HG03159 (cell line): ENCODE data around the gene ZNF221.
A peak's percentile ranks its signal among the peaks of the same experiment; 100 is the strongest.
"Not testable (repeated sequence)": the region's sequence is repeated elsewhere in the genome, so short reads cannot be mapped to it uniquely, and the experiment has no call there.

ENCODE experiments used
- ATAC-seq: cut with Tn5 transposase; IDR thresholded peaks from one replicate; pipeline ENCODE4 v1.9.1; 2021; ENCODE audit warnings: mild to moderate bottlenecking, moderate library complexity; ENCODE audit not compliant: unreplicated experiment

ZNF221 gene

GRCh38 chr19:43950834-43951645 lies at the start of gene ZNF221:
Gene ZNF221 (plus strand): TSS chr19:43951228. CDS start chr19:43962727, 11,499 bp downstream.
- ATAC-seq, result peak; percentile 92

- ATAC-seq, result peak; percentile 98
Observed at GRCh38 chr19:43901395-43902390, 49.3 kb upstream of the ZNF221 start.

DNA sequence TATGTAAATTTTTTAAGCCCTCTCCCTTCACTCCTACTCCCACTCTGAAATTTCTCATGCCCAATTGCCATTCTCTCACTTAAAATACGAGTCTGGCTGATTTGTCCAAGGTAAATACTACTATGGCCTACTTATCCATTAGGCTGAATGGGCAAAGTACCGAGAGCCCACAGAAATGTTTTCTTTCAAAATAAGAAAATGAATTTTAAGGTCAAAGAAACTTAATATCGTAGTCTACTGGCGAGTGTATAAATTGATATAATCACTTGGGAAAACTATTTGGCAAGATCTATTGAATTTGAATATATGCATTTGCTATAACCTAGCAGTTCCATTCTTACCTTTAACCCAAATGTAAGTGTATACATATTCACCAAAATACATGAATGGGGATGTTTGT lies 48.6 kb upstream of the ZNF221 start:
- no peak for ATAC-seq

GRCh38 chr19:43905897-43906296 lies 45.1 kb upstream of the ZNF221 start:
- ATAC-seq, result no peak

- ATAC-seq, result no peak
Observed at GRCh38 chr19:43906774-43907173, 44.3 kb upstream of the ZNF221 start.

GRCh38 chr19:43908659-43909058 lies 42.4 kb upstream of the ZNF221 start:
- no peak for ATAC-seq

DNA sequence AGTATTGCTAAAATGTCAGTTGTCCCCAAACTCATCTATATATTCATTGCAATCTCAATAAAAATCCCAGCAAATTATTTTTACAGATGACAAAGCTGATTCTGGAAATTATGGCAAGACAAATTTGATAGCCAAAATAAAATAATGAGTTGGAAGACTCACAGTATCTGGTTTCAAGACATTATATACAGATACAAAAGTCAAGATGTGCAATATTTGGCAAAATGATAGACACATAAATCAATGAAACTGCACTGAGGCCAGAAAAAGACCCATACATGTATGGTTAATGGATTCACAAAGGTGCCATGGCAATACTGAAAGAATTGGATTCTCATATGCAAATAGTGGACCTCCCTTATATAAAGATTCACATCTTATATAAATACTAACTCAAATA lies 40.1 kb upstream of the ZNF221 start:
- no peak for ATAC-seq

DNA sequence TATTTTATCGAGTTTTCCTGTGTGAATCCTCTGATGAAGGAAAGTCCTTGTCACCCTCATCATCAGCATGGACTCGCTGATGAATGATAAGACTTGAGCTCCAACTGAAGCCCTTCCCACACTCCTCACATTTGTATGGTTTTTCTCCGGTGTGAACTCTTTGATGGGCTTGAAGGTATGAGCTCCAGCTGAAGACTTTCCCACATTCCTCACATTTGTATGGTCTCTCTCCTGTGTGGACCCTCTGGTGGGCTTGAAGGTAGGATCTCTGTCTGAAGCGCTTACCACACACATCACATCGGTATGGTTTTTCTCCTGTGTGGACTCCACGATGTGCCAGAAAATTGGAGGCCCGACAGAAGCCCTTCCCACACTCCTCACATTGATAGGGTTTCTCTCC lies 37.6 kb upstream of the ZNF221 start:
- no peak for ATAC-seq

- ATAC-seq, result no peak
Observed at GRCh38 chr19:43914051-43914450, 37.0 kb upstream of the ZNF221 start.

DNA sequence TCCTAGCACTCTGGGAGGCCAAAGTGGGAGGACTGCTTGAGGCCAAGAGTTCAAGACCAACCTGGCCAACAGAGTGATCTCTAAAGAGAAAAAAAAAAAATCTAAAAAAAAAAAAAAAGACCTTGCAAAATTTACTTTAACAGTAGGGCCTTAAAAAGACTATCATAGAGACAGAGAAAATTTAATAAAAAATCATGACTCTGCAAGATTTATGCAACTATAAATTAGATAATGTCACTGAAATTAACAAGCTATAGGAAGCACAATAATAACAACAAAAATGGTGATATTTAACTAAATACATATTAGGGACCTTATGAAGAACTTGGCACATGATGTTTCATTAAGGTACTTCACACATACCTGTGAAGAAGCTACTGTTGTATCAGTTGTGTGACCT lies 27.2 kb upstream of the ZNF221 start:
- ATAC-seq, result no peak

GRCh38 chr19:43928820-43929219 lies 22.2 kb upstream of the ZNF221 start:
- no peak for ATAC-seq

DNA sequence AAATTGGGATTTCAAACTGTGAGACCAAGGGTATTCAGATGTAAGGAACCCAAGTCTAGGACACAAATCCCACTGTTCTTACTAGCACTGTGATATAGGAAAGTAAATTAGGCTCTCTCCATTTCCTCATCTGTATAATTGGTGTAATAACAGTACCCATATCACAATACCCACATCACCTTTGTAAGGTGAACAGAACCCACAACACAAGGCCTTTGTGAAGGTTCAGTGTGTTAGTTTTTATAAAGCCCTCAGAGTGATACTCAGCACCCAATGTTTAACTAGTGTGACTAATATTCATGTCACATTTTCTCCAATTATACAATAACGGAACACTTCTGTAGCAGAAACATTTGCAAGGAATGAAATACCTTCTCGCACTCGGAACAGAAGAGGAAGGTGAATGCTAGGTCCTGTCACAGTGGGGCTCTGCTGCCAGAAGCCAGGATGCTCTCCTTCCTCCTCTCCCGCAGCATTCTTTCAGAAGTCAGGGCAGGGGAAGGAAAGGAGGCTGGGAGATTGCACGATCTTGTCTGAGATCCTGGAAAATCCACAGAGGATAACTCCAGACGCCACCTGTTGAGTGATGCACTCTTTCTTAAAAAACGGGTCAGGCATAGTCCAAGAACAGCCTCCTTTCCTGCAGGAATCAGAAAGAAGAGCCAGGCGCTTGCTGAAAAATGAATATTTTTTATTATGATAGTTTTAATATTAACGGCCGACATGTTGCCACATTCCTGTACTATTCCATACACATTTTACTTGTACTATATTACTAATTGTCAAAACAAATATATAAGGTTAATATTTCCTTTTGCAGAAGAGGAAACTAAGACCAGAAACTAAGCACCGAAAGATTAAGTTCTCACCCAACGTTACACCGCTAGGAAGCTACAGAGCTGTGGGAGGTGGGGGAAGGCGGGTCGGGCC lies 16.7 kb upstream of the ZNF221 start:
- ATAC-seq, result no peak

DNA sequence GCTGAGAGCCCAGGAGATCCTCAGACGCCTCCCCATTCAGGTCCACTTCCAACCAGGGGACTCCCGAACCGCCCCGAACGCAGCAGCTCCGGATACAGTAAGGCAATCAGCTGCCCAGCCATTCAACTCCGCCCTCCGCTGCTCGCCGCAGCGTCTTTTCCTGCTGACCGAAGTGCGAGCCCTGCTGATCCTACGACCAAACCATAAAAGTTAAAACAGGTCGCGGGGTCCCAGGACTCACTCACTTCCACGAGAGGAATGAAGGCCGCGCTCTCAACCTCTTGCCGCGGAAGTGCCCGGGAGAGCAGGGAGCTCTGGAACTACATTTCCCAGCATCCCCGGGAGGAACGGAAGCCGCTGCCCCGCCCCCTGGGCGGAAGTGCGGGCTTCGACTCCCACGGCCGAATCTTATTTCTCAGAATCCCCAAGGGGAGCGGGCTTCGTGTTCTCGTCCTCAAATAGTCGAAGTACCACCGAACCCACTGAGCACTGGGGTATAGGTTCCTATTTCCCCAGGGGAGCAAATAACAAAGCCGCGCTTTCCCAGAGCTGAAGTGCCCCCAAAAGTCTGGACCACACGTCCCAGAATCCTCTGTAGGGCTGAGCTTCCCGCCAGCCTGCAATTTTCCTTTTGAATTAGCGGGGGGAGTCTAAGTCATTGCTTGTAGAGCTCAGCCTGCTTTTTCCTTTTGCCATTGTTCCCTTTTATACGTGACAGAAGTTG lies 15.9 kb upstream of the ZNF221 start, which contains the start of gene ZNF45:
Gene ZNF45, minus strand, starts transcription at position 298 of the 724 bp plus-strand sequence. CDS start 13,097 bp downstream, outside the sequence.
- ATAC-seq, result peak; percentile 95

DNA sequence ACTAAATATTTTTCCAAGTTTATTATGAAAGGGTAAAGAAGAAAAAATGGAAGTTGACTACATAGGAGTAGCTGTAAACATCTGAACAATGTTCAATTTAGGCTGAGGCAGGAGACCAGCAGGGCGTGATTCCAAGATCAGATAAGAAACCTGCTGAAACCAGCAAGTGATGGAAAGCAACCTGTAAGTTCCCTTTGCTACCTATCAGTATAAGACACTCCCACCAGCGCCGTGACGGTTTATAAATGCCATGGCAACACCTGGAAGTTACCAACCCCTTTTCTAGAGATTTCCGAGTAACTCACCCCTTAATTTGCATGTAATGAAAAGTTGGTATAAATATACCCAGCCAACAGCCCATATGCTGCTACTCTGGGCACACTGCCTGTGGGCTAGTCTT lies 14.8 kb upstream of the ZNF221 start:
- no peak for ATAC-seq

DNA sequence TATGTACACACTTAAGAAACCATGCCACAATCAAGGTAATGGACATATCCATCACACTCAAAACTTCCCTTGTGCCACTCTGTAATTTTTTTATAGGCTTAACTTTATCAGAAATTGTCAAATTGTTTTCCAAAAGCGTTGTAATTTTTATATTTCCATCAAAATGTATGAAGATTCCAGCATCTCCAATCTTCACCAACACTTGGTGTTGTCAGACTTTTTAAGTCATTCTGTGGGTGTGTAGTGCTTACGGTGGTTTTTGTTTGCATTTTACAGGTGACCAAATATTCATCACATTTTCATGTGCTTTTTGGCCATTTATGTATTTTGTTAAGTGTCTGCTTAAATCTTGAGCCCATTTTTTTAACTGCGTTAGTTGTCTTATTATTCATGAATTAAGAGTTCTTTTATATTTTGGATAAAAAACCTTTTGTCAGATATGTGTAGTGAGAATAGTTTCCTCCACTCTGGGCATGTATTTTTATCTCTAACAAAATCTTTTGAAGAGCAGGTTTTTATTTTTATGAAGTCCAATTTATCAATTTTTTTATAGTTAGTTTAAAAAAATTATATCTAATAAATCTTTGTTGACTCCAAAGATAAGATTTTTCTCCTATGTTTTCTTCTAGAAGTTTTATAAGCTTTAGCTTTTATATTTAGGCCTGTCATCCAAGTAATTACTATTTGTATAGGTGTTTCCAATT lies 11.3 kb upstream of the ZNF221 start:
- no peak for ATAC-seq

DNA sequence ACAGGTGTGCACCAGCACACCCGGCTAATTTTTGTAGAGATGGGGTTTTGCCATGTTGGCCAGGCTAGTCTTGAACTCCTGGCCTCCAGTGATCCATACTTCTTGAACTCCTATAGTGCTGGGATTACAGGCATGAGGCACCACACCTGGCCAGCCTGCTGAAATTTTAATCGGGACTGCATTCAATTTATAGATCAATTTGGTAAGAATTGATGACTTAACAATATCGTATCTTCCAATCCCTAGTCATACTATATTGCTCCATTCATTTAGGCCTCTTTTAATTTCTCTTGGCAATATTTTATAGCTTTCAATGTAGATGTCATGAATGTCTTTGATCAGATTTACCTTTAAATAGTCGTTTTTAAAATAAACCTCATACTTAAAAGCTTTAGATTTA lies 10.3 kb upstream of the ZNF221 start:
- ATAC-seq, result no peak

- no peak for ATAC-seq
Observed at GRCh38 chr19:43941209-43941608, 9.8 kb upstream of the ZNF221 start.

DNA sequence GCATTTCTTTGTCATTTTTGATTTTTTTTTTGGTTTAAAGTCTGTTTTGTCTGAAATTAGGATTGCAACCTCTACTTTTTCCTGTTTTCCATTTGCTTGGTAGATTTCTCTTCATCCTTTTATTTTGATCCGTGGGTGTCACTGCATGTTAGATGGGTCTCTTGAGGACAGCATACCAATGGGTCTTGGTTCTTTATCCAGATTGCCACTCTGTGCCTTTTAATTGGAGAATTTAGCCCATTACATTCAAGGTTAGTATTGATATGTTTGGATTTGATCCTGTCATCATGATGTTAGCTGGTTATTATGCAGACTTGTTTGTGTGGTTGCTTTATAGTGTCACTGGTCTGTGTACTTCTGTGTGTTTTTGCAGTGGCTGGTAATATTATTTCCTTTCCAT lies 3.6 kb upstream of the ZNF221 start:
- ATAC-seq, result not testable (repeated sequence)

- ATAC-seq, result not testable (repeated sequence)
Observed at GRCh38 chr19:43949803-43950202, 1.2 kb upstream of the ZNF221 start.
